Measurements from ENCODE around the gene MSI2.

Gene MSI2

GRCh38 chr17:57713140-57713539 lies 456.8 kb downstream of the MSI2 start:
- DNase-seq = no peak

GRCh38 chr17:57714665-57715180 lies 458.4 kb downstream of the MSI2 start:
- no peak for DNase-seq

- no peak for DNase-seq
Measured at GRCh38 chr17:57715981-57716380, 459.7 kb downstream of the MSI2 start.

- no peak for DNase-seq
Measured at GRCh38 chr17:57718878-57719277, 462.6 kb downstream of the MSI2 start.

GRCh38 chr17:57720386-57721035 lies 464.2 kb downstream of the MSI2 start:
- DNase-seq = no peak

- no peak for DNase-seq
Measured at GRCh38 chr17:57721967-57722703, 465.8 kb downstream of the MSI2 start.

- no peak for DNase-seq
Measured at GRCh38 chr17:57722704-57723043, 466.4 kb downstream of the MSI2 start.

- no peak for DNase-seq
Measured at GRCh38 chr17:57723427-57724025, 467.2 kb downstream of the MSI2 start.

GRCh38 chr17:57724026-57724728 lies 467.9 kb downstream of the MSI2 start:
- DNase-seq = no peak

GRCh38 chr17:57724729-57725125 lies 468.4 kb downstream of the MSI2 start:
- DNase-seq = no peak

GRCh38 chr17:57726213-57726790 lies 470.0 kb downstream of the MSI2 start:
- DNase-seq = no peak

- no peak for DNase-seq
Measured at GRCh38 chr17:57726838-57727237, 470.5 kb downstream of the MSI2 start.

GRCh38 chr17:57727630-57728175 lies 471.4 kb downstream of the MSI2 start:
- DNase-seq = no peak

GRCh38 chr17:57730026-57730701 lies 473.8 kb downstream of the MSI2 start:
- no peak for DNase-seq

- no peak for DNase-seq
Measured at GRCh38 chr17:57732062-57732461, 475.7 kb downstream of the MSI2 start.

GRCh38 chr17:57733085-57733484 lies 476.8 kb downstream of the MSI2 start:
- no peak for DNase-seq

All from stimulated activated CD4-positive, alpha-beta T cell treated with anti-CD3 and anti-CD28 coated beads, Interleukin-15, amount 100 ng/mL, for 24 hours (primary cell).